NCI-H774 (cell line): ENCODE measurements around the gene NBPF10.
"Not testable (repeated sequence)": the region's sequence is repeated elsewhere in the genome, so short reads cannot be mapped to it uniquely, and the experiment has no call there.

ENCODE experiments used
- DNase-seq: peaks from one replicate; lab custom pipeline; 2025; lab: John Stamatoyannopoulos, UW

NBPF10 gene

GRCh38 chr1:146144465-146144864 lies at the start of gene NBPF10:
Gene NBPF10 (minus strand): TSS chr1:146144804. CDS start chr1:146144769, 35 bp downstream.
- DNase-seq = not testable (repeated sequence)

- DNase-seq = not testable (repeated sequence)
Measured at GRCh38 chr1:146174531-146174930, 29.9 kb upstream of the NBPF10 start.

- not testable (repeated sequence) for DNase-seq
Measured at GRCh38 chr1:146167740-146168139, 23.1 kb upstream of the NBPF10 start.

- not testable (repeated sequence) for DNase-seq
Measured at GRCh38 chr1:146167273-146167672, 22.7 kb upstream of the NBPF10 start.
